ENCODE data around the gene ATP10A. TPM values are rescaled to one million over a fixed set of nuclear protein-coding genes. Genes with fewer than 3 reads are reported as not detected.
A peak's percentile ranks its signal among the peaks of the same experiment; 100 is the strongest.

Gene ATP10A
- total RNA-seq, 1 experiment from 2014 or later = not detected

DNA sequence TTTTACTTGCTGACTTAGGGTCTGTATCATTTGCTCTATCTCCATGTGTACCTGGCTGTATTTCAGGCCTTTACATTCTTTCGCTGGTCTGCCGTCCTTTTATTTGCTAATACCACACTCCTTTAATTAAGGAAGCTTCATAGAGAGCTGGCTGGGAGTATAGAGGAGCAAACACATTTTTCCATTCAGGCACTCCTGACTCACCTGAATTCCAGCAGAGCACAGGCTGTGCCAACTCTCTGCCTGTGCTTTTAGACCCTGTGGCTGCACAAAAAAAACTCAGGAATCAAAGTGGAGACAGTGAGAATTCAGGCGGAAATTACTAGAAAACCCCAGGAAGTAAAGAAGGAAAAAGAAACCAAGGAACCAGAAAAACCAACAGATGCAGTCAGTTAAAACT lies 29.0 kb upstream of the ATP10A start:
- no peaks in the 10 kb centered on the region for H3K9me3 Mint-ChIP-seq (ENCODE audit: unreplicated experiment)
- POLR2A ChIA-PET = no interaction called here

DNA sequence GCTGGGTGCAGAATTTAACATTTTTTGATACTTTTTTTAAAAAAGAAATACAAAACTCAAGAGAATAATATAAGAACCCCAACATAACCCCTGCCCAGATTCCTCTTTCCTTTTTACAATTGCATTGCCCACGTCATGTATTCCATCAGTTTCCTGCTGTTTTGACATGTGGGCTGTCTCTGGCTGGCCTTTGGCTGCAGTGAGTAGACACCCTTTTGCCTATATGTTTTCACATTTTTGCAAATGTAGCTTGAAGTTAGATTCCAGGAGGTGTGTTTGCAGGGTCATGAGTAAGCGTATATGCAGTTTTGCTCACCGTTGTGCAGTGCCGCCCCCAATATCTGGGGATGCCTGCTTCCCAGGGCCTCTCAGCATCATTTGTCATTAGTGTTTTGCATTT lies 28.0 kb upstream of the ATP10A start:
- no peak overlapping the region for H3K4me3 ChIP-seq (ENCODE audit: low read depth, low read length)
- POLR2A ChIA-PET = no interaction called here
- H3K27me3 ChIP-seq (replicated peaks; ENCODE audit: control insufficient read depth, insufficient read depth, low read length) = no peaks in the 10 kb centered on the region
- peaks cover 15% of the 10 kb centered on the region for H3K4me1 Mint-ChIP-seq (ENCODE audit: low read depth, unreplicated experiment)
- BruUV-seq (replicated peaks) = no TSS peak
- peaks cover 4% of the 10 kb centered on the region for H3K36me3 Mint-ChIP-seq (ENCODE audit: insufficient read depth, unreplicated experiment)
- no peaks in the 10 kb centered on the region for H3K36me3 ChIP-seq (ENCODE audit: control insufficient read depth, insufficient read depth, low read length)
- DNase-seq = no peak
- no peak overlapping the region for H3K4me3 Mint-ChIP-seq (ENCODE audit: unreplicated experiment)
- H3K9me3 ChIP-seq = 0 out of 2 replicates have a peak, but pooled peaks cover 3% of the 10 kb centered on the region
- TF ChIP-seq, protein P1, sequence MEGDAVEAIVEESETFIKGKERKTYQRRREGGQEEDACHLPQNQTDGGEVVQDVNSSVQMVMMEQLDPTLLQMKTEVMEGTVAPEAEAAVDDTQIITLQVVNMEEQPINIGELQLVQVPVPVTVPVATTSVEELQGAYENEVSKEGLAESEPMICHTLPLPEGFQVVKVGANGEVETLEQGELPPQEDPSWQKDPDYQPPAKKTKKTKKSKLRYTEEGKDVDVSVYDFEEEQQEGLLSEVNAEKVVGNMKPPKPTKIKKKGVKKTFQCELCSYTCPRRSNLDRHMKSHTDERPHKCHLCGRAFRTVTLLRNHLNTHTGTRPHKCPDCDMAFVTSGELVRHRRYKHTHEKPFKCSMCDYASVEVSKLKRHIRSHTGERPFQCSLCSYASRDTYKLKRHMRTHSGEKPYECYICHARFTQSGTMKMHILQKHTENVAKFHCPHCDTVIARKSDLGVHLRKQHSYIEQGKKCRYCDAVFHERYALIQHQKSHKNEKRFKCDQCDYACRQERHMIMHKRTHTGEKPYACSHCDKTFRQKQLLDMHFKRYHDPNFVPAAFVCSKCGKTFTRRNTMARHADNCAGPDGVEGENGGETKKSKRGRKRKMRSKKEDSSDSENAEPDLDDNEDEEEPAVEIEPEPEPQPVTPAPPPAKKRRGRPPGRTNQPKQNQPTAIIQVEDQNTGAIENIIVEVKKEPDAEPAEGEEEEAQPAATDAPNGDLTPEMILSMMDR (IDR thresholded peaks at IDR 0.05; ENCODE audit: insufficient read depth in 1 of 2, low read depth in 1 of 2, low read length in 1 of 2, severe bottlenecking in 1 of 2, unreplicated experiment in 1 of 2) = no peak
- no peak overlapping the region for H3K27ac Mint-ChIP-seq (ENCODE audit: unreplicated experiment)
- H3K27me3 Mint-ChIP-seq (ENCODE audit: insufficient read depth, unreplicated experiment) = no peaks in the 10 kb centered on the region
- intact Hi-C loops (cut with micrococcal nuclease; ENCODE audit: unreplicated experiment) = no loop called here
- peaks cover 15% of the 10 kb centered on the region for H3K4me1 ChIP-seq
- no peaks in the 10 kb centered on the region for H3K9me3 Mint-ChIP-seq (ENCODE audit: unreplicated experiment)
- CTCF ChIA-PET = no interaction called here

More for the DNA sequence above, 29.0 kb upstream of the ATP10A start:
- CTCF ChIA-PET = no interaction called here
- Histone ChIP-seq H3K27me3 (replicated peaks; ENCODE audit: control insufficient read depth, insufficient read depth, low read length) (no peaks in the 10 kb centered on the region), H3K36me3 (ENCODE audit: control insufficient read depth, insufficient read depth, low read length) (no peaks in the 10 kb centered on the region), H3K9me3 (0 out of 2 replicates have a peak, but pooled peaks cover 3% of the 10 kb centered on the region), H3K4me3 (ENCODE audit: low read depth, low read length) (no peak overlapping the region), H3K4me1 (peaks cover 19% of the 10 kb centered on the region)
- no peak for DNase-seq
- H3K27ac Mint-ChIP-seq (ENCODE audit: unreplicated experiment) = peak overlapping the region; percentile 14
- H3K27me3 Mint-ChIP-seq (ENCODE audit: insufficient read depth, unreplicated experiment) = no peaks in the 10 kb centered on the region
- TF ChIP-seq, protein P1 (IDR thresholded peaks at IDR 0.05; ENCODE audit: insufficient read depth in 1 of 2, low read depth in 1 of 2, low read length in 1 of 2, severe bottlenecking in 1 of 2, unreplicated experiment in 1 of 2) = no peak
- H3K4me3 Mint-ChIP-seq (ENCODE audit: unreplicated experiment) = no peak overlapping the region
- BruUV-seq (replicated peaks) = no TSS peak
- H3K4me1 Mint-ChIP-seq (ENCODE audit: low read depth, unreplicated experiment) = peaks cover 22% of the 10 kb centered on the region
- intact Hi-C loops (cut with micrococcal nuclease; ENCODE audit: unreplicated experiment) = no loop called here
- peaks cover 4% of the 10 kb centered on the region for H3K36me3 Mint-ChIP-seq (ENCODE audit: insufficient read depth, unreplicated experiment)

DNA sequence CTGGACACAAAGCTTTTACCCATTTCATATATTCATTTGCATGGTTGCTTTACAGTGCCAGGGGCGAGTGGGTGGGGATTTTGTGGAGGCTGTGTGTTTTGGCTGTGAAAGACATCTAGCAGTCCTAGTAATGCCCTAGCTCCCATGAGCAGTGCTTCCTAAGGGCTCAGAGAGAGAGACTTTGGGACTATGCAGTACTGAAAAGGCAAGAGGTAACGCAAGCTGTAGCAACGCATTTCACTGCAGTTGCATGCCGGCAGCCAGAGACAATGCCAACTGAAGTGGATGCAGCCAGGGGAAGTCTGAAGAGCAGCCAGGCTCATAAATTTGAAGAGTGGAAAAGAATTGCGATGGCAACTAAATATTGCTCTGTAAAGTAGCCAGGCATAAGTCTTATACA lies 27.4 kb upstream of the ATP10A start:
- H3K27me3 Mint-ChIP-seq (ENCODE audit: insufficient read depth, unreplicated experiment) = no peaks in the 10 kb centered on the region
- no peak overlapping the region for H3K4me3 ChIP-seq (ENCODE audit: low read depth, low read length)
- peaks cover 9% of the 10 kb centered on the region for H3K4me1 ChIP-seq
- H3K27ac Mint-ChIP-seq (ENCODE audit: unreplicated experiment) = peak overlapping the region; percentile 21
- intact Hi-C loops (cut with micrococcal nuclease; ENCODE audit: unreplicated experiment) = no loop called here
- H3K27me3 ChIP-seq (replicated peaks; ENCODE audit: control insufficient read depth, insufficient read depth, low read length) = no peaks in the 10 kb centered on the region
- no peaks in the 10 kb centered on the region for H3K36me3 ChIP-seq (ENCODE audit: control insufficient read depth, insufficient read depth, low read length)
- CTCF ChIA-PET = no interaction called here
- H3K9me3 Mint-ChIP-seq (ENCODE audit: unreplicated experiment) = no peaks in the 10 kb centered on the region
- POLR2A ChIA-PET = no interaction called here
- no TSS peak for BruUV-seq (replicated peaks)
- no peak overlapping the region for H3K4me3 Mint-ChIP-seq (ENCODE audit: unreplicated experiment)
- no peak for DNase-seq
- 0 out of 2 replicates have a peak, but pooled peaks cover 3% of the 10 kb centered on the region for H3K9me3 ChIP-seq
- peaks cover 4% of the 10 kb centered on the region for H3K36me3 Mint-ChIP-seq (ENCODE audit: insufficient read depth, unreplicated experiment)
- TF ChIP-seq, protein P1 (IDR thresholded peaks at IDR 0.05; ENCODE audit: insufficient read depth in 1 of 2, low read depth in 1 of 2, low read length in 1 of 2, severe bottlenecking in 1 of 2, unreplicated experiment in 1 of 2) = no peak
- H3K4me1 Mint-ChIP-seq (ENCODE audit: low read depth, unreplicated experiment) = peaks cover 14% of the 10 kb centered on the region

Data from Caco-2 (cell line).